NCI-H128 (cell line): ENCODE data around the gene SCIN.
A peak's percentile ranks its signal among the peaks of the same experiment; 100 is the strongest.
"Not testable (repeated sequence)": the region's sequence is repeated elsewhere in the genome, so short reads cannot be mapped to it uniquely, and the experiment has no call there.

Experiments
- DNase-seq: peaks from one replicate; lab custom pipeline; 2025; ENCODE audit not compliant: unreplicated experiment; lab: John Stamatoyannopoulos, UW

The SCIN gene

GRCh38 chr7:12686891-12687717 is 116.6 kb downstream of the SCIN start, which contains the start of gene ARL4A:
ARL4A (plus strand) TSS chr7:12687633; CDS start chr7:12688255, 622 bp downstream.
- DNase-seq = peak; percentile 98

- DNase-seq = no peak
Observed at GRCh38 chr7:12687718-12688171, 117.2 kb downstream of the SCIN start.

GRCh38 chr7:12688485-12689170 is 118.1 kb downstream of the SCIN start:
- not testable (repeated sequence) for DNase-seq

- DNase-seq = no peak
Observed at GRCh38 chr7:12689451-12689850, 118.9 kb downstream of the SCIN start.

GRCh38 chr7:12690041-12690878 is 119.7 kb downstream of the SCIN start:
- no peak for DNase-seq

- not testable (repeated sequence) for DNase-seq
Observed at GRCh38 chr7:12691388-12691787, 120.9 kb downstream of the SCIN start.

GRCh38 chr7:12692035-12692434 is 121.5 kb downstream of the SCIN start:
- no peak for DNase-seq

- DNase-seq = no peak
Observed at GRCh38 chr7:12692479-12693259, 122.1 kb downstream of the SCIN start.

GRCh38 chr7:12694817-12695216 is 124.3 kb downstream of the SCIN start:
- no peak for DNase-seq

GRCh38 chr7:12695965-12696364 is 125.4 kb downstream of the SCIN start:
- DNase-seq = no peak

- DNase-seq = no peak
Observed at GRCh38 chr7:12699299-12699698, 128.8 kb downstream of the SCIN start.

- no peak for DNase-seq
Observed at GRCh38 chr7:12701433-12701832, 130.9 kb downstream of the SCIN start.

GRCh38 chr7:12703881-12704280 is 133.4 kb downstream of the SCIN start:
- no peak for DNase-seq

- no peak for DNase-seq
Observed at GRCh38 chr7:12705878-12706277, 135.4 kb downstream of the SCIN start.

GRCh38 chr7:12706900-12707536 is 136.5 kb downstream of the SCIN start:
- DNase-seq = peak; percentile 24

GRCh38 chr7:12708314-12708713 is 137.8 kb downstream of the SCIN start:
- no peak for DNase-seq
